Activated T-helper 17 cell treated with anti-CD3 and anti-CD28 coated beads, Interleukin-2, amount 50 U/mL, for 72 hours (primary cell): ENCODE measurements around the gene ZBED1. TPM values are rescaled to one million over a fixed set of nuclear protein-coding genes. Genes with fewer than 3 reads are reported as not detected.

ENCODE experiments used
- ATAC-seq: fragments of 150-1000 bp; cut with Tn5 transposase; replicated peaks from 2 replicates; pipeline ENCODE4 v1.10.0; 2021; ENCODE audit warnings: mild to moderate bottlenecking, moderate library complexity
- H3K27ac Mint-ChIP-seq: one replicate; pipeline ENCODE4 v1.8.0; 2022; ENCODE audit warnings: mixed read lengths
- H3K27me3 Mint-ChIP-seq: one replicate; pipeline ENCODE4 v1.8.0; 2022; ENCODE audit warnings: mixed read lengths
- H3K36me3 Mint-ChIP-seq: one replicate; pipeline ENCODE4 v1.8.0; 2022; ENCODE audit warnings: low read depth, mild to moderate bottlenecking, mixed read lengths
- H3K4me1 Mint-ChIP-seq: one replicate; pipeline ENCODE4 v1.8.0; 2022; ENCODE audit warnings: mixed read lengths
- H3K4me3 Mint-ChIP-seq: one replicate; pipeline ENCODE4 v1.8.0; 2022; ENCODE audit warnings: mild to moderate bottlenecking, mixed read lengths
- H3K9me3 Mint-ChIP-seq: one replicate; pipeline ENCODE4 v1.8.0; 2022; ENCODE audit warnings: mixed read lengths
- total RNA-seq, 2 donors: library from RNA; stranded (reverse); gene quantifications; one replicate each; pipeline ENCODE4 v1.2.3, GENCODE V29; 2022

The ZBED1 gene
- total RNA-seq, result 10 to 100 TPM; 27.4 to 37.6 TPM

- no peaks in the 10 kb centered on the region for H3K9me3 Mint-ChIP-seq
- peaks cover 35% of the 10 kb centered on the region for H3K36me3 Mint-ChIP-seq
- peak; percentile 77 for ATAC-seq
- H3K27me3 Mint-ChIP-seq, result no peaks in the 10 kb centered on the region
- peak within 1 kb of the TSS; percentile 86 for H3K4me3 Mint-ChIP-seq
- peaks cover 13% of the 10 kb centered on the region for H3K4me1 Mint-ChIP-seq
- peak within 1 kb of the TSS; percentile 85 for H3K27ac Mint-ChIP-seq
Observed at GRCh38 chrX:2500803-2501558, at the start of gene ZBED1, which contains the start of gene DHRSX. TSS of gene ZBED1 (minus strand) at chrX:2500976. CDS start at chrX:2490719, 10,257 bp downstream. TSS of gene DHRSX (minus strand) at chrX:2500976. CDS start at chrX:2500925, 51 bp downstream.

- H3K27ac Mint-ChIP-seq, result no peak overlapping the region
- H3K4me1 Mint-ChIP-seq, result no peaks in the 10 kb centered on the region
- peaks cover 11% of the 10 kb centered on the region for H3K27me3 Mint-ChIP-seq
- no peaks in the 10 kb centered on the region for H3K36me3 Mint-ChIP-seq
- ATAC-seq, result no peak
- H3K9me3 Mint-ChIP-seq, result no peaks in the 10 kb centered on the region
- no peak overlapping the region for H3K4me3 Mint-ChIP-seq
Observed at GRCh38 chrX:2549876-2550275, 49.1 kb upstream of the ZBED1 start.

- Mint-ChIP-seq H3K36me3 (no peaks in the 10 kb centered on the region), H3K4me3 (no peak overlapping the region), H3K9me3 (no peaks in the 10 kb centered on the region)
Observed at GRCh38 chrX:2548711-2549423, 48.1 kb upstream of the ZBED1 start.

DNA sequence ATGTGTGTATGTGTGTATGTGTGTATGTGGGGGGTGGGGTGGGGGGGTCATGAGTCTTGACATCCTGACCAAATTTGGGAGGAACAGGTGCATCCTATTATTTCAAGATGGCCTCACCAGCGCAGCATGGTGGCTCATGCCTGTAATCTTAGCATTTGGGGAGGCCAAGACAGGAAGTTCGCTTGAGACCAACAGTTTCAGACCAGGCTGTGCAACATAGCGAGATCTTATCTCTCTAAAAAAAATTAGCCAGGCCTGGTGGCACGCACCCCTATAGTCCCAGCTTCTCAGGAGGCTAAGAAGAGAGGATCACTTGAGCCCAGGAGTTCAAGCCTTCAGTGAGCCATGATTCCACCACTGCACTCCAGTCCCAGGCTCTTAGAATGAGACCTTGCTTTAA is 47.0 kb upstream of the ZBED1 start:
- no peak overlapping the region for H3K4me3 Mint-ChIP-seq
- no peak for ATAC-seq
- H3K4me1 Mint-ChIP-seq, result no peaks in the 10 kb centered on the region
- no peaks in the 10 kb centered on the region for H3K9me3 Mint-ChIP-seq
- H3K36me3 Mint-ChIP-seq, result no peaks in the 10 kb centered on the region
- peaks cover 12% of the 10 kb centered on the region for H3K27me3 Mint-ChIP-seq
- H3K27ac Mint-ChIP-seq, result no peak overlapping the region

More at GRCh38 chrX:2548711-2549423, 48.1 kb upstream of the ZBED1 start:
- ATAC-seq, result no peak
- H3K4me1 Mint-ChIP-seq, result no peaks in the 10 kb centered on the region
- H3K27ac Mint-ChIP-seq, result no peak overlapping the region
- H3K27me3 Mint-ChIP-seq, result peaks cover 15% of the 10 kb centered on the region

- H3K9me3 Mint-ChIP-seq, result no peaks in the 10 kb centered on the region
- H3K36me3 Mint-ChIP-seq, result no peaks in the 10 kb centered on the region
- ATAC-seq, result no peak
- H3K4me1 Mint-ChIP-seq, result no peaks in the 10 kb centered on the region
- H3K27me3 Mint-ChIP-seq, result peaks cover 16% of the 10 kb centered on the region
- no peak overlapping the region for H3K27ac Mint-ChIP-seq
- H3K4me3 Mint-ChIP-seq, result no peak overlapping the region
Observed at GRCh38 chrX:2546496-2546895, 45.7 kb upstream of the ZBED1 start.

DNA sequence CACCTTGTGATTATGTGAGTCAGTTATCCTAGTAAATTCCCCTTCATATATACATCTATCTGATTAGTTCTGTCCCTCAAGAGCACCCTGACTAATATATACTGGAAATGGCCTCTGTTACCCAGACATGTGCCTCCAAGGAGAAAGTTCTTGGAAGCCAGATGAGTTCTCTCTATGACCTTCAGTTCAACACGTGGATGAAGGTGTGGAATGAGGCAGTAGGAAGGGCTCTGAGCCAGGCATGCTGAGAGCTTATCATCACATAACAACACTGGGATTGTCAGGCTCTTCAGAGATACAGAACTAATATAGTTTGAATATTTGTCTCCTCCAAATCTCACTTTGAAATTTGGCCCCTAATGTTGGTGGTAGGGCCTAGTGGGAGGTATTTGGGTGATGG is 44.4 kb upstream of the ZBED1 start:
- Mint-ChIP-seq H3K27me3 (peaks cover 16% of the 10 kb centered on the region), H3K36me3 (no peaks in the 10 kb centered on the region), H3K4me3 (no peak overlapping the region), H3K9me3 (no peaks in the 10 kb centered on the region), H3K27ac (no peak overlapping the region), H3K4me1 (no peaks in the 10 kb centered on the region)
- no peak for ATAC-seq

- H3K27ac Mint-ChIP-seq, result no peak overlapping the region
- no peak overlapping the region for H3K4me3 Mint-ChIP-seq
- H3K27me3 Mint-ChIP-seq, result peaks cover 8% of the 10 kb centered on the region
- no peaks in the 10 kb centered on the region for H3K4me1 Mint-ChIP-seq
- no peak for ATAC-seq
- no peaks in the 10 kb centered on the region for H3K9me3 Mint-ChIP-seq
- no peaks in the 10 kb centered on the region for H3K36me3 Mint-ChIP-seq
Observed at GRCh38 chrX:2542826-2543521, 42.2 kb upstream of the ZBED1 start.

- Mint-ChIP-seq H3K4me3 (no peak overlapping the region), H3K27ac (no peak overlapping the region), H3K36me3 (no peaks in the 10 kb centered on the region), H3K9me3 (no peaks in the 10 kb centered on the region), H3K4me1 (no peaks in the 10 kb centered on the region), H3K27me3 (peaks cover 8% of the 10 kb centered on the region)
- no peak for ATAC-seq
Observed at GRCh38 chrX:2541603-2542002, 40.8 kb upstream of the ZBED1 start.

GRCh38 chrX:2540426-2540947 is 39.7 kb upstream of the ZBED1 start:
- Mint-ChIP-seq H3K27ac (no peak overlapping the region), H3K4me3 (no peak overlapping the region), H3K4me1 (no peaks in the 10 kb centered on the region), H3K36me3 (no peaks in the 10 kb centered on the region), H3K27me3 (peaks cover 8% of the 10 kb centered on the region), H3K9me3 (no peaks in the 10 kb centered on the region)
- no peak for ATAC-seq

GRCh38 chrX:2539586-2539985 is 38.8 kb upstream of the ZBED1 start:
- Mint-ChIP-seq H3K27ac (no peak overlapping the region), H3K27me3 (peaks cover 10% of the 10 kb centered on the region), H3K4me1 (no peaks in the 10 kb centered on the region), H3K36me3 (no peaks in the 10 kb centered on the region), H3K4me3 (no peak overlapping the region), H3K9me3 (peaks cover 2% of the 10 kb centered on the region)
- no peak for ATAC-seq

- no peak overlapping the region for H3K4me3 Mint-ChIP-seq
- no peaks in the 10 kb centered on the region for H3K4me1 Mint-ChIP-seq
- no peak overlapping the region for H3K27ac Mint-ChIP-seq
- no peak for ATAC-seq
- H3K36me3 Mint-ChIP-seq, result no peaks in the 10 kb centered on the region
- peaks cover 8% of the 10 kb centered on the region for H3K27me3 Mint-ChIP-seq
- peaks cover 4% of the 10 kb centered on the region for H3K9me3 Mint-ChIP-seq
Observed at GRCh38 chrX:2538031-2538757, 37.4 kb upstream of the ZBED1 start.

DNA sequence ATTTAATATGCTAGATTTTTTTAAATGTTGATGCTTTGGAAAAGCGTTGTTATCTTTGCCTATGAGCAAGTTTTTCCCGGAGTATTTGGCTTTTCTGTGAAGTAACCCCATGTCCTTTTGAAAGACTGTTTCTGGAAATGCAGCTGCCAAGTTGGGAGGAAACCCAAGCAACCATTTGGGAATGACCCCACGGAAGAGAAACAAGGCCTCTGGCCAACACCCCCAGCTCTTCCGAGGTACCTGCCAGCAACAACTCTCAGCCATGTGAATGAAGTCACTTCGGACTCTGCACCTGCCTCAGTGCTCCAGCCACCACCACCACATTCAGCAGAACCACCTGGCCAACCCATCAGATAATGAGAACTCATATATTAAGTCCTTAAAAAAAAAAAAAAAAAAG is 36.2 kb upstream of the ZBED1 start:
- no peaks in the 10 kb centered on the region for H3K4me1 Mint-ChIP-seq
- H3K4me3 Mint-ChIP-seq, result no peak overlapping the region
- peaks cover 5% of the 10 kb centered on the region for H3K27me3 Mint-ChIP-seq
- H3K9me3 Mint-ChIP-seq, result peaks cover 4% of the 10 kb centered on the region
- ATAC-seq, result no peak
- H3K27ac Mint-ChIP-seq, result no peak overlapping the region
- no peaks in the 10 kb centered on the region for H3K36me3 Mint-ChIP-seq

DNA sequence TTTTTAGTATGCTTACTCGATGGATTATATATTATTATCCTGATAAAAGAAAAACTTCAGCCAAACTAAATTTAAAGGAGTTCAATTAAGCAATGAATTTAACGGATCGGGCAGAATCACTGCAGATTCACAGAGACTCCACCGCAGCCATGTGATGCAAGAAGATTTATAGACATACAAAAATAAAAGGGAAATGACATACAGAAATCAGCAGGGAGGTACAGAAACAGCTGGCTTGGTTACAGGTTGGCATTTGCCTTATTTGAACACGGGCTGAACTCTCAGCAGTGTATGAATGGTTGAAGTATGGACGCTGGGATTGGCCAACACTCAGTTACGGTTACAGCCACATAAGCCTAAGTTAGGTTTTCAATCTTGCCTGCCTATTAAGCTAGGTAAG is 35.4 kb upstream of the ZBED1 start:
- H3K27ac Mint-ChIP-seq, result no peak overlapping the region
- H3K4me1 Mint-ChIP-seq, result no peaks in the 10 kb centered on the region
- no peak for ATAC-seq
- H3K36me3 Mint-ChIP-seq, result no peaks in the 10 kb centered on the region
- no peak overlapping the region for H3K4me3 Mint-ChIP-seq
- peaks cover 4% of the 10 kb centered on the region for H3K9me3 Mint-ChIP-seq
- peaks cover 4% of the 10 kb centered on the region for H3K27me3 Mint-ChIP-seq
